ENCODE measurements around the gene UBE2G1. TPM values are rescaled to one million over a fixed set of nuclear protein-coding genes. Genes with fewer than 3 reads are reported as not detected.

UBE2G1 gene
- total and polyA plus RNA-seq, 10 of the 15 experiments (the other 5 are each of a cell fraction or from before 2014, with no cell fraction given): 24.4 to 139 (median 77.4) TPM

GRCh38 chr17:4297351-4297750 lies 69.1 kb downstream of the UBE2G1 start (continued):
- no peak for TF ChIP-seq CUX1 (IDR thresholded peaks at IDR 0.05; ENCODE audit: insufficient replicate concordance, low read depth, low read length)
- no peak for TF ChIP-seq NFXL1 (IDR thresholded peaks at IDR 0.05; ENCODE audit: borderline replicate concordance)
- TF ChIP-seq ZNF217 (IDR thresholded peaks at IDR 0.05): no peak
- no peak for TF ChIP-seq SMARCA5 (IDR thresholded peaks at IDR 0.05)
- no peak for TF ChIP-seq ESRRA (IDR thresholded peaks at IDR 0.05; ENCODE audit: low read length)
- TF ChIP-seq IRF4 (IDR thresholded peaks at IDR 0.05; ENCODE audit: low read depth, low read length): no peak
- TF ChIP-seq MEF2B (IDR thresholded peaks at IDR 0.05; ENCODE audit: partially characterized antibody, poor library complexity, severe bottlenecking): no peak
- no peak for TF ChIP-seq JUNB (IDR thresholded peaks at IDR 0.05)
- TF ChIP-seq PAX5 (IDR thresholded peaks at IDR 0.05; ENCODE audit: borderline replicate concordance, low read depth, low read length): no peak
